AG09309 (cell line): ENCODE measurements around the gene MOG.
"Not testable (repeated sequence)": the region's sequence is repeated elsewhere in the genome, so short reads cannot be mapped to it uniquely, and the experiment has no call there.

Experiments
- DNase-seq: peaks from one replicate; pipeline ENCODE4 v3.0.0-alpha.2; 2010; ENCODE audit warnings: low read depth
- H3K4me3 ChIP-seq: 2 replicates; pipeline ENCODE4 v1.5.1; 2011; ENCODE audit warnings: mild to moderate bottlenecking, low read depth, low read length, moderate library complexity; ENCODE audit not compliant: control insufficient read depth
- CTCF ChIP-seq: IDR thresholded peaks from 2 replicates; pipeline ENCODE4 v1.5.1; 2011; ENCODE audit warnings: mild to moderate bottlenecking, low read depth, low read length, inconsistent platforms; ENCODE audit not compliant: insufficient read depth, control insufficient read depth; ENCODE audit errors: missing control alignments

MOG gene

GRCh38 chr6:29665942-29666825 is 9.3 kb downstream of the MOG start:
- H3K4me3 ChIP-seq = no peak overlapping the region
- DNase-seq = no peak
- no peak for TF ChIP-seq CTCF

- no peak overlapping the region for H3K4me3 ChIP-seq
- no peak for DNase-seq
- TF ChIP-seq CTCF = no peak
Measured at GRCh38 chr6:29666826-29667130, 9.9 kb downstream of the MOG start.

- no peak for TF ChIP-seq CTCF
- no peak overlapping the region for H3K4me3 ChIP-seq
- DNase-seq = no peak
Measured at GRCh38 chr6:29667158-29667557, 10.3 kb downstream of the MOG start.

GRCh38 chr6:29671026-29671425 is 14.1 kb downstream of the MOG start:
- H3K4me3 ChIP-seq = no peak overlapping the region
- DNase-seq = no peak
- TF ChIP-seq CTCF = no peak

GRCh38 chr6:29672116-29672515 is 15.2 kb downstream of the MOG start:
- DNase-seq, H3K4me3 ChIP-seq: not testable (repeated sequence)

- TF ChIP-seq CTCF = no peak
- DNase-seq = no peak
- H3K4me3 ChIP-seq = no peak overlapping the region
Measured at GRCh38 chr6:29673161-29673560, 16.3 kb downstream of the MOG start.

- no peak overlapping the region for H3K4me3 ChIP-seq
- TF ChIP-seq CTCF = no peak
- DNase-seq = no peak
Measured at GRCh38 chr6:29674008-29674407, 17.1 kb downstream of the MOG start.
